Activated T-cell treated with anti-CD3 and anti-CD28 coated beads for 1 hour (primary cell): Measurements from ENCODE around the gene ALDOA.
"Not testable (repeated sequence)": the region's sequence is repeated elsewhere in the genome, so short reads cannot be mapped to it uniquely, and the experiment has no call there.

ENCODE experiments used
- DNase-seq: peaks from one replicate; pipeline ENCODE4 v3.0.0-alpha.2; 2020; ENCODE audit warnings: low read depth

The ALDOA gene

DNA sequence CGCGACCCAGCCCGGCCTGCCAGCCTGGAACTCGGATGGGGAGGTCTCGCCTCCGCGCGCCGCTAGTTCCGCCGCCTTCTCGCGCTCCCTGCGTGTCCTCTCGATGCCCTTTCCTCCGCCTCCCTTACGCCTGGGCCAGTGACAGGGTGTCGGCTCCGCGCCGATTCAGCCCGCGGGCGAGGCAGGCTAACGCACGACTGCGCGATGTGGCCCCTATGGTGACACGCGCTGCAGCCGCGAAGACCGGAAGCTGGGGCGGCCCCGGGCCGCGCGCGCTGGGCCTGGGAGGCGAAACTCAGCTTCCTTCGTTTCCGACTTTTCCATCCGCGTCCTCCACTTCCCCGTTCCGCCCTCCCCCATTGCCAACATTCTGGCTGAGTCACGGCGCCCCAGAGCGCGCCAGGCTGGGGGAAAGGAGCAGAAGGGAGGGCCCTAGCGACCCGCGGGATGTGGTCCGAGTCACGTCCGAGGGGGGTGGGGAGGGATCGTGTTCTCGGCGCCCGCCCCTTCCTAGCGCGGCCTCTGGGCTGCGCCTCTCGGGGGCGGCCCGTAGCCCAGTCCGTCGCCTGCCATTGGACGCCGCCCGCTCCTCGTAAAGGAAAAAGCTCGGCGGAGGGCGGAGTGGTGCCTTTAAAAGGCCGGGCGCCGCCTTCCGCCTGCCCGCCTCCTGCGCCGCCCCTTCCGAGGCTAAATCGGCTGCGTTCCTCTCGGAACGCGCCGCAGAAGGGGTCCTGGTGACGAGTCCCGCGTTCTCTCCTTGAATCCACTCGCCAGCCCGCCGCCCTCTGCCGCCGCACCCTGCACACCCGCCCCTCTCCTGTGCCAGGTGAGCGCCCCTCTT is at the start of gene ALDOA:
Gene ALDOA, plus strand, starts transcription at position 659 of the 841 bp plus-strand sequence. CDS start 1,138 bp downstream, outside the sequence.
- DNase-seq, result peak; percentile 92

DNA sequence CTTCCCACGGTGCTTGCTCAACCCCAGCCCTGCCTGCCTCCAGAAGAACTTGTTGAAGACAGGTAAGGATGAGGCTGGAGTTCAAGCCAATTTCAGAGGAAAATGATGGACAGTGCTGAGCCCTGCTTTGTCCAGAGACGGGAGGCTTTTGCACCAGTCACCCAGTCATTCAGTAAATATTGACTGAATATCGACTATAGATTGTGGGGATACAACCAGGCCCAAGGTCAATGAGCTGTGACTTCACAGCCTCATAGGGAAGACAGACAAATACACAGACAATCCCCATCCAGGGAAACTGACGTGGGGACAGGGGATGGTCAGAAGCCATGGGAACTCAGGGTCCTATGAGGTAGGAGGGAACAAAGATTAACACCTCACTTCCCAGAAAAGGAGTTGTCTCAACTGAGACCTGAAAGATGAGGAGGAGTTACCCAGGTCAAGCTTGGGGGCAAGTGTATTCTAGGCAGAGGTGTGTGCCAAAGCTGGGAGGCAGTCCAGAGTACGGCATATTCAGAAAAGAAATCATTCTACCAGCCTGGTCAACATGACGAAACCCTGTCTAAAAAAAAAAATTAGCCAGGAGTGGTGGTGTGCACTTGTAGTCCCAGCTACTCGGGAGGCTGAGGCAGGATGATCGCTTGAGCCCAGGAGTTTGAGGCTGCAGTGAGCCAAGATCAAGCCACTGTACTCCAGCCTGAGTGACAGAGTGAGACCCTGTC is 48.8 kb upstream of the ALDOA start:
- DNase-seq, result no peak

DNA sequence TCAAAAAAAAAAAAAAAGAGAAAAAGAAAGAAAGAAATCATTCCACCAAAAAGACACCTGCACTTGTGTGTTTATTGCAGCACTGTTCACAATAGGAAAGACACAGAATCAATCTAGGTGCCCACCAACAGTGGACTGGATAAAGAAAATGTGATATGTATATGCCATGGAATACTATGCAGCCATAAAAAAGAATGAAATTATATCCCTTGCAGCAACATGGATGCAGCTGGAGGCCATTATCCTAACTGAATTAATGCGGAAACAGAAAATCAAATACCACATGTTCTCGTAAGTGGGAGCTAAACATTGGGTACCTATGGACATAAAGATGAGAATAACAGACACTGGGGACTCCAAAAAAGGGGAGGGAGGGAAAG is 48.3 kb upstream of the ALDOA start:
- no peak for DNase-seq

DNA sequence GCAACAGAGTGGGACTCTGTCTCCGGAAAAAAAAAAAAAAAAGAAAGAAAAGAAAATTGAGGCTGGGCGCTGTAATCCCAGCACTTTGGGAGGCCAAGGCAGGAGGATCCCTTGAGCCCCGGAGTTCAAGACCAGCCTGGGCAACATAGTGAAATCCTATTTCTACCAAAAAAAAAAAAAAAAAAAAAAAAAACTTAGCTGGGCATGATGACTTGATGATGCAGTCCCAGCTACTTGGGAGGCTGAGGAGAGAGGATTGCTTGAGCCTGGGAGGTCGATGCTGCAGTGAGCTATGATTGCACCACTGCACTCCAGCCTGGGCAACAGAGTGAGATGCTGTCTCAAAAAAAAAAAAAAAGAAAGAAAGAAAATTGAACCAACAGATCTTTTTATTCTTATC is 47.6 kb upstream of the ALDOA start:
- not testable (repeated sequence) for DNase-seq

DNA sequence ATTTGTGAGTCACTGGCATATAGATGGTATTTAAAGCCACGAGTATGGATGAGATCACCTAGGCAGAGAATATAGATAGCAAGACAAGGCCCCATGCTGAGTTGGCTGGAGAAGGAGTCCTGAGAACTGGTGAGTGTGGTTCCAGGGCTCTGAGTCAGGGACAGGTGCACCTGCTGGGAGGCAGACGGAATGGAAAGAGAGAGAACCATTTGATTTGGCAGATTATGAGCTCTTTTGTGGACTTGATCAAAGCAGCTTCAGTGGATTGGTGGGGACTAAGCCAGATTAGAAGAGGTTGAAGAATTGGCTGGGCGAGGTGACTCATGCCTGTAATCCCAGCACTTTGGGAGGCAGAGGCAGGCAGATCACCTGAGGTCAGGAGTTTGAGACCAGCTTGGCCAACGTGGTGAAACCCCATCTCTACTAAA is 46.8 kb upstream of the ALDOA start:
- DNase-seq, result no peak

DNA sequence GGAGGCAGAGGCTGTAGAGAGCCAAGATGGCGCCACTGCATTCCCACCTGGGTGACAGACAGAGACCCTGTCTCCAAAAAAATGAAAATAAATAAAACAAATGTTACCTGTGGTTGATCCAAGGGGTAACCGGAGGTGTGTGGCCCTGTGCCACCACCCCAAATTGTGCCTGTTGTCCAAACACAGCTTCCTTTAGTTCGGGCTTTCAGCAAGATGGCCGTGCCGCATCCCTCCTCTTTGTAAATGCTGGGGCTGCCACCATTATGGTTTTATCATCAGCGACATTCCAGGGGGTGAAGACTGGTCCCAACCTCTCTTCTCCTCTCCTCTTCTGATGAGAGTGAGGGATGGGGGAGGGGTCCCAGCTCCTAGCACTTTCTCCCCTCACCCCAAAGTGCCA is 42.7 kb upstream of the ALDOA start, which contains the start of gene C16orf92:
Gene C16orf92, plus strand, starts transcription at position 312 of the 400 bp plus-strand sequence. CDS start 143 bp downstream, outside the sequence.
- no peak for DNase-seq

DNA sequence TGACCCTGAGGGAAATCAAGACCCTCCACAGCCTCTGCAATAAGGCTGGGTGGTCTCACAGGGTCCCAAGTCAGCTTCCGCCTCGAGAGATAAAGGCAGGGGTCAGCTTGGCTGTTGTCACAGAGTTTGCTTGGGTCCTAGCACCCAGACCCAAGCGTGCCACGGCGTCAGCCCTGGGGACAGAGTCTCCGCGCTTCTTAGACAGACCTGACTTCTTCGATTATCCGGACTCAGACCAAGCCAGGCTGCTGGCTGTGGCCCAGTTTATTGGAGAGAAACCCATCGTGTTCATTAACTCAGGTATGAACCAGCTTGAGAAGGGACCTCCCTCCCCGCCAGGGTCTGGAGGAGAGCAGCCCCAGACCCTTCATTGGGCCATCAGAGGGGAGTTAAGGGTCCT is 42.0 kb upstream of the ALDOA start:
- no peak for DNase-seq

DNA sequence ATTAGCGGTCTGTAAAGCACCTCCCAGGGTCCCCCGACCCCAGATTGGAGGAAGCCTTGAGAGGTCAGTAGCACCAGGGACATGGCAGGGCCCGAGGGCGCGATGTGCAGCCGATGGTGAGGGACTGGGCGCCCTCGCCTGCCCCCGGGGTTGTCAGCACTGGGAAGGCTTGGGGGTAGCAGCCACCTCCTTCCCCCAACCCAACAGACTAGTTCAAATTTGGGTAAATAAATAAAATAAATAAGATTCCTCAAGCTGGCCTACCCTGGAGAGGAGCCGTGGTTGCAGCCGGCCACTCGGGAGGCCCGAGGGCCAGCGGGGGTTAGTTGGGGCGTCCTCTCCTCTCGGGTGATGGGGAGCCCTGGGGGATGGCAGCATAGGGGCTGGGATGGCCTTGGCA is 41.1 kb upstream of the ALDOA start:
- DNase-seq, result no peak

DNA sequence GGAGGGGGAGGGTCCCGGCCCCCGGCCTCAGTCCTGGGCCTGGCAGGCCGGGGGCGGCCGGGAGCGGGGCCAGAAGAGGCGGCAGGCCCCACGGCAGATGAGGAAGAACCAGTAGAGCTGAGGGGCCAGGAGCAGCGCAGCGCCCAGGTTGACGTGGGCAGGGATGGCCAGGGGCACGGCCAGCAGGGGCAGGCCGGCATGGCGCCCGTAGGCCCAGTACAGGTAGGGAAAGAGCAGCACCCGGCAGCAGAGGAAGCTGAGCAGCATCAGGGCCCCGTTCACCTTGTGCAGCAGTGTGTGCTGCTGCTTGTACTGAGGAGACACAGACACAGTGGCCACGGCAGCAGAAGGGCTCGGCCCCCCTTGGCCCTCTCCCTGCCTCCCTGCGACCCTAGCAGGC is 40.4 kb upstream of the ALDOA start:
- DNase-seq, result no peak

DNA sequence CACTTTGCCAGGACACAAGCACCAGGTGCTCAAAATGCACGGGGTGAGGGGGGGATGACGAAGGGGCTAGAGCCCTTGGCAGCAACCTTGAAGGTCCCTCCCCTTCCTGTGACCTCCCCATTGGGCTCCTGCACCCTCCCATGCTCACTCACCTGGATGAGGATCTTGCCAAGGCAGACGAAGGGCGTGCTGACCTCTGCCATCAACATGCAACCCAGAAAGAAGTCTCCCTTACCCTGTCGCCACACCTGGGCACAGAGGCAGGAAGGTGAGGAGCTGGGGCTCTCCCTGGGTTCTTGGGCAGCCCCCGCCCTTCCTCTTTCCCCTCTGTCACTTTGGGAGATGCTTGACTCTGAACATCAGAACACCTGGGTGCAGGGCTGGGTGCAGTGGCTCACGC is 40.0 kb upstream of the ALDOA start:
- DNase-seq, result no peak

DNA sequence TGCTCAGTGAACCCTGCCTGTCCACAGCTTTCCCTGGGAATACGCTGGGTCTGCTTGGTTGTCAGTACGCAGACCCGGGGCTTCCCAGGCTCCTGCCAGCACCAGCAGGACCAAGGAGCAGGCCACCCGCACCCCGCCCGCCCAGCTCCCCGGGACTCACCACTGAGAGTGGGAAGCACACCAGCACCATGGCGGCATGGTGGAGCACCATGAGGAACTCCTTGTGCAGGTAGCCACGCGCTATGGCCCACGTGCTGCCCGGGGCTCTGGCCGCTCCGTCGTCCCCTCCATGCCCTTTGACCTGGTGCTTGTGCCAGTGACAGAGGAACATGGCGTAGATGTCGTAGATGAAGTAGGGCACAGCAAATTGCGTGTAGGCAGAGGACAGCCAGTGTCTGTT is 39.1 kb upstream of the ALDOA start:
- no peak for DNase-seq

DNA sequence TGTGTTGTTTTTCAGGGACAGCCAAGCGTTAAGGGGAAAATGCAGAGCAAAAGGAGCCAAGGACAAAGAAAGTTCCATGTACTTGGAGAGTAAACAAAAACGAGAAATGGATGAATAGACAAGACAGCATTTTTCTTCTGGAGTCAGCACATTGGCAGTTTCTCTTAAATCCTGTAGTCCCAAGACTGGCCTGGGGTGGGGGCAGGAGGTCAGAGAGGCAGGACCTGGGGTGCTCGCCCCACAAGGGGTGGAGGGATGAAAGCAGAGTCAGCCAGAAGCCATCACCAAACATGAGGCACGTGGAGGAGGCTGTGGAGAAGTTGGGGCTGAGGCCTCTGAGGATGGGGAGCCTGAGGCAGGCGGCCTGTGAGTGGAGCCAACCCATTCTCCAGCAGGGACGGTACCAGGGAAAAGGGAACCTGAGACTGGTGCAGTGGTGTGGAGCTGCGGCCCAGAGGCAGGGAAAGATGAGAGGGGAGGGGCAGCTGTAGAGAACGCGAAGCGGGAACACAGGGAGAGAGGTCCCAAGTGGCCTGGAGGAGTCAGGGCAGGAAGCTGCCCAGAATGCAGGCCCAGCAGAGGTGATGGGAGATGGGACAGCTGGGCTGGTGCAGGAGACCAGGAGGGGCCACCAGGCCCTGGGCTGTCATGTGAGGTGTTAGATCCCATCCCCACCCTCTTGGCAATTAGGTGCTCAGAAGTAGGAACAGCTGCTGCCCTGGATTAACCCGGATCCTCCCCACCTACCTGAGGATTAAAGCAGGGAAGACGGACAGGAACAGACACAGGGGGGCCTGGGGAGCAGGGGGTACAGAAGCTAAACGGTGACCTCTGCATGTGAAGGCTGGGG is 37.7 kb upstream of the ALDOA start:
- no peak for DNase-seq

DNA sequence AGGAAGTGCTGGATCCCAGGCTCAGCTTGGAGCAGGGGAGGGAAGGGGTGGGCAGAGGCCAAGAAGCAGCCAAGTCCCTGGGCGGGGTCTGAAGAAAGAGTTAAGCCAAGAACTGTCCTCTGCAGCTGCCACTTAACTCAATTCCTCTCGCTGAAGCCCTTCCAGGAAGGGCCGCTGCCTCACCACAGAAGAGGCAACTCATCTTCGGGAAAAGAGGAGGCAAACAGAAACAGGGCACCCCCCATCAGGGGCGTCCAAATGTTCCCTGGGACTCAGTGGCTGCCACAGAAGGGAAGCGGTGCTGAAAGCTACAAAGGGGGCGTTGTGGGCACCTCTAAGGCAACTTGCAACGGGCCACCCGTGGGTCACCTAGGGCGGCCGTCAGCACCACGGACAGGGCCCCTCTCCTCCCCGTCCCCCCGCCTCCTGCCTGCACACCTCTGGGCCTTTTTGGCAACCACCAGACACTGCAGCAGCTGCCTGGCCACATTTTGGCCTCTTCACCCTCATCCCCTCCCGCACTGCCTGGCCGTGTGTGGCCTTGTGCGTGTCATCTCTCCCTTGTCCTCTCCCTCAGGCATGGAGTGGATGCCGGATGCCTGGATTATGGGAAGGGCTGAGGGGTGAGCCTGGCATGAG is 37.0 kb upstream of the ALDOA start:
- DNase-seq, result no peak

DNA sequence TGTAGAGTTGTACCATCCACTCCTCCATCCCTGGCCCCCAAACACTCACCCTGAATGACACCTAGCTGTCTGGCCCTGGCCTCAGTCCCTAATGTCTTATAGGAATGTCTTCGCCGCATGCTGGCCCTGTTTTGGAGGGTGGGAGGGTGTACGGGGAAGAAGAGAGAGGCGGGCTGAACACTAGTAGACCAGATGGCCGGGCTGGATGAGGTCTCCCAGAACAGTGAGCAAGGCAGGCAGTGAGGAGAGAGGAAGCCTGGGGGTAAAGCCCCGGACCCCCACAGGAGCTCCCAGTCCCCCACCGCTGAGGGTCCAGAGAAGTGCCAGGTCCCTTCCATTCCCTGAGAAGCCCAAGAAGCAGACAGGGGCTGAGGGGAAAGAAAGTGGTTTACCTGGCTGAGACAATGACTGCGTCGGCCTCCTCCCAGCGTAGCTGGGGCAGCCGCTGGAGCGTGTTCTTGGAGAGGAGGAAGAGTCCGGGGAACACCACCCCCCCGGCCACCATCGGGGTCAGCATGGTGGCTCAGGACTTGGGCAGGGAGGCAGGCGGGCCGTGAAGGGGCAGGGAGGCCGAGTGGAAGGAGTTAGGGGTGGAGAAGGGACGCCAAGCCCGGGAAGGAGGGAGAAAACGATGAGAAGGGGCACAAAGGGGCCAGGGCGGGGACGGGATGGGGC is 35.4 kb upstream of the ALDOA start:
- DNase-seq, result no peak

DNA sequence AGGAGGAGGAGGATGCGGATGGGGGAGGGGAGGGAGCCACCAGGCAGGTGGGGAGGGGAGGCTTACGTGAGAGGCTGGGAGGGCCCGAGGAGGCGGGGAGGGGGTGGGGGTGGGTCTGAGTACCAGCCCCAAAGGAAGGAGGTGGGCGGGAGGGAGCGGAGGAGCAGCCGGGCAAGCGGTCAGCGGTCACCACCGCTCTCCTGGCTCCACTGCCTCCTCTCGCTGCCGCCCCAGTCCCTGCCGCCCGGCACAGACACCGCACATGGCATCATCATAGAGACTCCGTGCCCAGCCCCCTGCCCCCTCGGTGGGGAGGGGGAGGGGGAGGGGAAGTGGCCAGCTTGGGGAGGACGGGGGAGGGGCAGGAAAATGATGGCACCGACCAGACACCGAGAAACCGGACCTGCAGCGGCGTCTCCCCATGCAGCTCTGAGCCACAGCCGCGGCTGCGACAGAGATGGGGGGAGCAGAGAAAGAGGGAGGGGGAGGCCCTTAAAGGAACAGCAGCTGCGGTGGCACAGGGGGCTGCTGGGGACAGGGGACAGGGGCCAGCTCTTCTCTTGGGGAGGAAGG is 34.6 kb upstream of the ALDOA start, which contains the start of gene TLCD3B:
Gene TLCD3B, minus strand, starts transcription at position 431 of the 573 bp plus-strand sequence. CDS start 744 bp downstream, outside the sequence.
- no peak for DNase-seq

DNA sequence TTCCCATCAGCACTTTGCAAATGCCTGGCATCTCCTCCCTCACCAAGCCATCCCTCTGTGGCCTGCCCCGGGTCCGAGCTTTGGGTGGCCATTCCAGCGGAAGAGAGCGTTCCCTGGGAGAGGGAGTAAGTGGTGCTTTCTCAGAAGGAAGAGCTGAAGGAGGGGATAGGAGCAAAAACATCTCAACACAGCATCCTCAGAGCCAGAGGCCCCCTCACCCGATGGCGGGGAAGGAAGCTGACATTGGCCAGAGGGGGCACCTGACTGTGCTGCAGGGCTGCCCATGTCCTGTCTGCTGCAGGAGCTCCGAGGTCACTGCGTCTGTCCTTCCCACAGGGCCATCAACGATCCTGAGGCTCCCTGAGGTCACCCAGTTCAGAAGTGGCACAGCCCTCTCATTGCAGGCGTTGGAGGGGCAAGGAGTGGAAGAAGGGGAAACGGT is 34.1 kb upstream of the ALDOA start:
- no peak for DNase-seq

DNA sequence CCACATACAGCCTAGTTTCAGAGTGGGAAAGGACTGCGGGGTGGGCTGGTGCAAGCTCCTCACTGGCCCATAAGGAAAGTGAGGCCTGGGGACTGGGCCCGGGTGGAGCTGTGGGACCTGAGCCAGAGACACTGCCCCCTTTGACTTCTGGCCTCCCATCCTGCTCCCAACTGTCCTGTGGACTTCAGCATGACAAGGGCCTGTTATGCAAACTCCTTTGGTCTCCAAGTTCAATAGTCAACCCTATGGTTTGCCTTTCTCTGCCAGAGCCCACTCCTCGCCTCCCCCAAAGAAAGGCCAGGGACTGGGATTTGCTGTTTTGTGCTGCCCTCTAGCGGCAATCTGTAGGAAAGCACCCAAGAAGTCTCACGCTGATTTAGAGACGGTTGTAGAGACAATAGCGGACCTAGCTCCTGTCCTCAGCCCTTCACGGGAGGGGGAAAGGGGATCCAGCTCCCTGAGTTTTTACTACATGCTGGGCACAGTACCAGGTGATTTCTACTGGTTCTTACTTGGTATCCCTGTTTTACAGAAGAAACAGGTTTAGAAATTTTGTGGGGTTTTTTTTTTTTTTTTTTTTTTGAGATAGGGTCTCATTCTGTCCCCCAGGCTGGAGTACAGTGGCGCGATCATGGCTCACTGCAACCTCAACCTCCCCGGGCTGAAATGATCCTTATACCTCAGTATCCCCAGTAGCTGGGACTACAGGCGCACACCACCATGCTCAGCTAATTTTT is 33.3 kb upstream of the ALDOA start:
- peak; percentile 37 for DNase-seq

DNA sequence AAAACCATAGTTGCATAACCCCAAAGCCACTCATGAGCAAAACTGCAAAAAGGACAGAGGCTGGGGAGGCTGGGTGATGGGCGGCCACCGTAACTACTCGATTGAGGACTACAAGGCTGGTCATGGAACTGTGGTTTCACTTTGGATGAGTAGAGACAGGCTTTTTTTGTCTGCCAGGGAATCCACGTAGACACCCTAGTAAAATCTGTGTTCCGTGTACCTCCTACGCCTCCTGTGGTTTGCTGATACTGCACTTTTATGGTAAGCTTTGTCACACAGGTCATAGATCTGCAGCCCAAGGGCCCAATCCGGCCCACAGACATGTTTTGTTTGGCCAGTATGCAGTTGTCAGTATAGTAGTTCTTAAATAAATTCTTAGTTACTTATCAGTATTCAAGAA is 32.3 kb upstream of the ALDOA start:
- no peak for DNase-seq

DNA sequence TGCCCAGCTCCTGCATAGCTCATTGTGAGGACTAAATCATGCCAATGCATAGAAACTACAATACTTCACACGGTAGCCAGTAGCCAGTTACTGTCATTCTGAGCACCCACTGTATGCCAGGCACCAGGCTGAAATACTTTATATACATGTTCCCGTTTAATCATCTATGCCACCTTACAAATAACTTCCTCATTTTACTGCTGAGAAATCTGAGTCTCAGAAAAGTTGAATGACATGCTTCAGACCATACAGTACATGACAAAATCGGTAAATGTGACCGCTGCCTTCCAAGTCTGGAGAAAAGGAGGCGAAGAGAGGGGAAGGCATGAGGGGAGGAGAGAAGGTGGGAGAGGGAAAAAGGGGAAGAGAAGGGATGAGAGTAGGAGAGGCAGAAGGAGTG is 25.3 kb upstream of the ALDOA start:
- no peak for DNase-seq

DNA sequence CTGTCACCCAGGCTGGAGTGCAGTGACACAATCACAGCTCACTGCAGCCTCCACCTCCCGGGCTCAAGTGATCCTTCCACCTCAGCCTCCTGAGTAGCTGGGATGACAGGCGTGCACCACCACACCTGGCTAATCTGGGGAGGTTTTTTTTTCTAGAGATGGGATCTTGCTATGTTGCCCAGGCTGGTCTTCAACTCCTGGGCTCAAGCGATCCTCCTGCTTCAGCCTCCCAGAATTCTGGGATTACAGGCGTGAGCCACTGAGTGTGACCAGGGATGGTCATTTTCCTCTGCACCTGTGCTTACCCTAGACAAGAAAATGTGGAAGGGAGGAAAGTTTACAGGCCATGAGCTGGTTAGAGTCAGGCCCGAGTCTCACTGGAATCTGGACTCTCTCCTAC is 24.9 kb upstream of the ALDOA start:
- DNase-seq, result not testable (repeated sequence)
